ENCODE data around the gene VASN. TPM values are rescaled to one million over a fixed set of nuclear protein-coding genes. Genes with fewer than 3 reads are reported as not detected.

The VASN gene
- total RNA-seq, 2 donors from 2014 or later: 14.3 to 22.1 TPM

DNA sequence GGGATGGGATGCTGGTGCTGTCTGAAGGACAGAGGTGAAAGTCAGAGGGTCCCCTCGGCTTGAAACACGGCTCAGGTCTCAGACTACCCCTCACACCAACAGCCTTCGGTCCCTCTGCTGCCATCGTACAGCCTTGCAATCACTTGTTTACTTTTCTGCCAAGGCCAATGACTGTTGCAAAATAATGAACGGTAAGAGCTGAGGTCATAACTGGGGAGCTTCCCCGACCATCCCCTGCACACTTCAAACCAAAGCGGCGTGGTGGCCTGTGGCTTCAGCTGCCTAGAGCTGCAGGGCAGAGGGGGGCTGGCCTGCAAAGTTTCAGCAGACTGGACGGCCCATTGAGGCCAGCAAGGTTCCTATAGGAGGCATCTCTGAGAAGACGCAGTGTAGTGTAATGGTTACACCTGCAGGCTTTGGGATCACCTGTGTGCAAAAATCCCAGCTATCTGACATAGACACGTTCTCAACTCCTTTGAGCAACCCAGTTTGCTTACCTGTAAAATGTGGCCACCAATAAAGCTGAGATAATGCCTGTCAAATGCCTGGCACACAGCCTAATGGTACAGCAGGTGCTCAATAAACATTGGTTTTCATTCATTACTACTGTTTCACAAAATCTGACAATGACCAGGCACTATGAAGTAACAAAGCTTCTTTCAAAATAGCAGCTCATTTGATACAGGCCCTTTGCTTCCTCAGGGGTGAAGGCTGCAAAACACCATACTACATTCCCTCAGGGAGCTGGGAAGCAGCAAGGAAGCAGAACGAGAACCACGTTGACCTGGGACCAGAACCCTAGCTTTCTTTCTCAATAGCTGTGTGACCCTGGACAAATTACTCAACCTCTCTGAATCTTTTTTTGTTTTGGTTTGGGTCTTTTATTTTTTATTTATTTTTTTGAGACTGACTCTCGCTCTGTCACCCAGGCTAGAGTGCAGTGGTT is 25.5 kb upstream of the VASN start:
- DNase-seq (peak; percentile 38 to 65 (median 55)), ATAC-seq (peak; percentile 75)
- 41 to 48% methylated on average over 12 to 14 of the region's 14 CpGs for WGBS, 2 donors
- H3K4me3 ChIP-seq: no peak overlapping the region
- H3K9me3 ChIP-seq: no peaks in the 10 kb centered on the region
- no peaks in the 10 kb centered on the region for H3K36me3 ChIP-seq (replicated peaks in 1 of 2; ENCODE audit: insufficient read depth in 1 of 2, low read depth in 2 of 2)
- H3K27ac ChIP-seq: peak overlapping the region; percentile 28 to 61 (median 44)
- intact Hi-C loops (cut with DNase I): no loop called here
- H3K27me3 ChIP-seq: no peaks in the 10 kb centered on the region
- H3K4me1 ChIP-seq: peaks cover 49% of the 10 kb centered on the region
- no peak for TF ChIP-seq POLR2A (IDR thresholded peaks at IDR 0.05)
- TF ChIP-seq, protein P1, sequence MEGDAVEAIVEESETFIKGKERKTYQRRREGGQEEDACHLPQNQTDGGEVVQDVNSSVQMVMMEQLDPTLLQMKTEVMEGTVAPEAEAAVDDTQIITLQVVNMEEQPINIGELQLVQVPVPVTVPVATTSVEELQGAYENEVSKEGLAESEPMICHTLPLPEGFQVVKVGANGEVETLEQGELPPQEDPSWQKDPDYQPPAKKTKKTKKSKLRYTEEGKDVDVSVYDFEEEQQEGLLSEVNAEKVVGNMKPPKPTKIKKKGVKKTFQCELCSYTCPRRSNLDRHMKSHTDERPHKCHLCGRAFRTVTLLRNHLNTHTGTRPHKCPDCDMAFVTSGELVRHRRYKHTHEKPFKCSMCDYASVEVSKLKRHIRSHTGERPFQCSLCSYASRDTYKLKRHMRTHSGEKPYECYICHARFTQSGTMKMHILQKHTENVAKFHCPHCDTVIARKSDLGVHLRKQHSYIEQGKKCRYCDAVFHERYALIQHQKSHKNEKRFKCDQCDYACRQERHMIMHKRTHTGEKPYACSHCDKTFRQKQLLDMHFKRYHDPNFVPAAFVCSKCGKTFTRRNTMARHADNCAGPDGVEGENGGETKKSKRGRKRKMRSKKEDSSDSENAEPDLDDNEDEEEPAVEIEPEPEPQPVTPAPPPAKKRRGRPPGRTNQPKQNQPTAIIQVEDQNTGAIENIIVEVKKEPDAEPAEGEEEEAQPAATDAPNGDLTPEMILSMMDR (IDR thresholded peaks at IDR 0.05): no peak

DNA sequence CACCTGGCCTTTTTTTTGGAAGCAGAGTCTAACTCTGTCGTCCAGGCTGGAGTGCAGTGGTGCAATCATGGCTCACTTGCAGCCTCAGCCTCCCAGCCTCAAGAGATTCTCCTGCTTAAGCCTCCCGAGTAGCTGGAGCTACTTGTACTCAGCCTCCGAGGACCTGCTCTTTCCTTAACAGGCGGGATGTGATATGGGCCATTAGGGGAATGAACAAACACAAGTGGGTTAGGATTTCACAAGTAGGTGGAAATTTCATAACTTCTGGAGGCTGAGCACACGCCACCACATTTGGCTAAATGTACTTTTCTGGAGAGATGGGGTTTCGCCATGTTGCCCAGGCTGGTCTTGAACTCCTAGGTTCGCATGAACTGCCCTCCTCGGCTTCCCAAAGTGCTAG is 24.6 kb upstream of the VASN start:
- peaks cover 56% of the 10 kb centered on the region for H3K4me1 ChIP-seq
- H3K36me3 ChIP-seq (replicated peaks in 1 of 2; ENCODE audit: insufficient read depth in 1 of 2, low read depth in 2 of 2): no peaks in the 10 kb centered on the region
- H3K27ac ChIP-seq: peak overlapping the region in 1 of 4 donors; percentile 52
- intact Hi-C loops (cut with DNase I): no loop called here
- no peak overlapping the region for H3K4me3 ChIP-seq
- no peaks in the 10 kb centered on the region for H3K27me3 ChIP-seq
- TF ChIP-seq POLR2A (IDR thresholded peaks at IDR 0.05): no peak
- TF ChIP-seq, protein P1 (IDR thresholded peaks at IDR 0.05): no peak
- ATAC-seq (no peak), DNase-seq (peak in 1 of 4 donors; percentile 21)
- no peaks in the 10 kb centered on the region for H3K9me3 ChIP-seq
- 77 to 93% methylated on average over 8 of the region's 8 CpGs for WGBS, 2 donors

GRCh38 chr16:4347765-4348509 is 23.7 kb upstream of the VASN start:
- TF ChIP-seq, protein P1 (IDR thresholded peaks at IDR 0.05): no peak
- TF ChIP-seq POLR2A (IDR thresholded peaks at IDR 0.05): no peak
- Histone ChIP-seq H3K9me3 (no peaks in the 10 kb centered on the region), H3K4me3 (no peak overlapping the region), H3K27ac (peak overlapping the region in 1 of 4 donors; percentile 20), H3K36me3 (replicated peaks in 1 of 2; ENCODE audit: insufficient read depth in 1 of 2, low read depth in 2 of 2) (no peaks in the 10 kb centered on the region), H3K27me3 (no peaks in the 10 kb centered on the region), H3K4me1 (peaks cover 56% of the 10 kb centered on the region)
- 72 to 74% methylated on average over 11 to 17 of the region's 17 CpGs for WGBS, 2 donors
- no peak for DNase-seq
- ATAC-seq: no peak
- intact Hi-C loops (cut with DNase I): no loop called here

DNA sequence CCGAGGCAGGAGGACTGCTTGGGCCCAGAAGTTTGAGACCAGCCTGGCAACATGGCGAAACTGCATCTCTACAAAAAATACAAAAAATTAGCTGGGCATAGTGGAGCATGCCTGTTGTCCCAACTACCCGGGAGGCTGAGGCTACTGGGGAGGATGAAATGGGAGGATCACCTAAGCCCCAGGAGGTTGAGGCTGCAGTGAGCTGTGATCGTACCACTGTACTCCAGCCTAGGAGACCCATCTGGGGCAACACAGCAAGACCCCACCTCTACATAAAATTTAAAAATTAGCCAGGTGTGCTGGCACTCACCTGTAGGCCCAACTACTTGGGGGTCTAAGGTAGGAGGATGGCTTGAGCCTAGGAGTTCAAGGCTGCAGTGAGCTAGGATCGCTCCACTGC is 22.3 kb upstream of the VASN start:
- no peak for ATAC-seq
- Histone ChIP-seq H3K27ac (no peak overlapping the region), H3K9me3 (no peaks in the 10 kb centered on the region), H3K36me3 (replicated peaks in 1 of 2; ENCODE audit: insufficient read depth in 1 of 2, low read depth in 2 of 2) (no peaks in the 10 kb centered on the region), H3K27me3 (no peaks in the 10 kb centered on the region), H3K4me1 (peaks cover 56% of the 10 kb centered on the region), H3K4me3 (no peak overlapping the region)
- TF ChIP-seq, protein P1 (IDR thresholded peaks at IDR 0.05): no peak
- no peak for TF ChIP-seq POLR2A (IDR thresholded peaks at IDR 0.05)
- WGBS, 2 donors: 93 to 96% methylated on average over 5 of the region's 5 CpGs
- no peak for DNase-seq
- intact Hi-C loops (cut with DNase I): no loop called here

All from body of pancreas (tissue), 4 donors.